CD4-positive, alpha-beta memory T cell (primary cell): ENCODE results near the gene MMD2. TPM values are rescaled to one million over a fixed set of nuclear protein-coding genes. Genes with fewer than 3 reads are reported as not detected.
A peak's percentile ranks its signal among the peaks of the same experiment; 100 is the strongest.
"Not testable (repeated sequence)": the region's sequence is repeated elsewhere in the genome, so short reads cannot be mapped to it uniquely, and the experiment has no call there.

Source experiments
- CTCF ChIA-PET: fragments of 350-600 bp; sonication (Branson Sonifier 250); formaldehyde crosslinking; loops from one replicate; lab custom pipeline; 2021; ENCODE audit warnings: inconsistent platforms; ENCODE audit not compliant: partially characterized antibody; lab: Charles Lee
- POLR2A ChIA-PET: fragments of 350-600 bp; sonication (Branson Sonifier 250); formaldehyde crosslinking; loops from one replicate; lab custom pipeline; 2021; ENCODE audit not compliant: partially characterized antibody; lab: Charles Lee
- DNase-seq, 5 donors: peaks; one replicate each; pipeline versions ENCODE4 v3.0.0 to v3.0.0-alpha.2; 2020 to 2022; ENCODE audit warnings: mixed read lengths in 1 of 5
- H3K27ac ChIP-seq: one replicate; pipeline ENCODE4 v1.7.0; 2013; ENCODE audit warnings: low read depth, low read length
- H3K27me3 ChIP-seq: 2 replicates; pipeline ENCODE4 v1.7.0; 2013; ENCODE audit warnings: mild to moderate bottlenecking, low read length, moderate library complexity; ENCODE audit not compliant: insufficient read depth
- H3K36me3 ChIP-seq: 2 replicates; pipeline ENCODE4 v1.7.0; 2013; ENCODE audit warnings: mild to moderate bottlenecking, low read length, moderate library complexity; ENCODE audit not compliant: insufficient read depth
- H3K4me1 ChIP-seq: 2 replicates; pipeline ENCODE4 v1.7.0; 2013; ENCODE audit warnings: mild to moderate bottlenecking, low read length, moderate library complexity; ENCODE audit not compliant: insufficient read depth
- H3K4me3 ChIP-seq, 2 donors: one replicate each; pipeline ENCODE4 v1.7.0; 2013; ENCODE audit warnings: low read length in 2 of 2, mild to moderate bottlenecking in 1 of 2
- H3K9me3 ChIP-seq, 2 donors: one replicate each; pipeline ENCODE4 v1.7.0; 2013; ENCODE audit warnings: low read length in 2 of 2, control low read depth in 1 of 2; ENCODE audit not compliant: control insufficient read depth in 1 of 2
- H3K27ac Mint-ChIP-seq, 7 donors: one replicate each; pipeline ENCODE4 v1.8.0; 2020 to 2021; ENCODE audit warnings: mixed read lengths in 7 of 7, mild to moderate bottlenecking in 6 of 7, inconsistent platforms in 3 of 7, moderate library complexity in 3 of 7
- H3K27me3 Mint-ChIP-seq, 2 donors: one replicate each; pipeline ENCODE4 v1.8.0; 2020 to 2021; ENCODE audit warnings: mixed read lengths in 2 of 2
- H3K36me3 Mint-ChIP-seq, 2 donors: one replicate each; pipeline ENCODE4 v1.8.0; 2020 to 2021; ENCODE audit warnings: mixed read lengths in 2 of 2, inconsistent platforms in 1 of 2, mild to moderate bottlenecking in 1 of 2
- H3K4me1 Mint-ChIP-seq, 4 donors: one replicate each; pipeline ENCODE4 v1.8.0; 2020 to 2021; ENCODE audit warnings: mixed read lengths in 4 of 4, mild to moderate bottlenecking in 1 of 4
- H3K4me3 Mint-ChIP-seq, 8 donors: one replicate each; pipeline ENCODE4 v1.8.0; 2020 to 2021; ENCODE audit warnings: mixed read lengths in 8 of 8, mild to moderate bottlenecking in 7 of 8, moderate library complexity in 6 of 8, inconsistent platforms in 3 of 8
- H3K9me3 Mint-ChIP-seq, 8 donors: one replicate each; pipeline ENCODE4 v1.8.0; 2020 to 2021; ENCODE audit warnings: mixed read lengths in 8 of 8, mild to moderate bottlenecking in 5 of 8, inconsistent platforms in 3 of 8, moderate library complexity in 1 of 8
- intact Hi-C: fragments of 100-400 bp; cut with micrococcal nuclease; formaldehyde crosslinking; loops from one replicate; pipeline ENCODE4 v1.15.1; 2023
- polyA plus RNA-seq, 2 donors: library from polyadenylated mRNA; unstranded; fragments of 300-500 nt; fragmentation: Illumina TruSeq; gene quantifications; one replicate each; pipeline ENCODE4 v1.2.3, GENCODE V29; 2021
- total RNA-seq, 2 experiments: library from RNA; stranded (reverse); gene quantifications; one replicate each; pipeline ENCODE4 v1.2.3, GENCODE V29; 2021

Gene MMD2
- total and polyA plus RNA-seq, 4 experiments from 2014 or later, result not detected

- Histone ChIP-seq H3K36me3 (no peaks in the 10 kb centered on the region), H3K9me3 (no peaks in the 10 kb centered on the region), H3K27ac (no peak overlapping the region), H3K27me3 (no peaks in the 10 kb centered on the region), H3K4me1 (no peaks in the 10 kb centered on the region), H3K4me3 (no peak overlapping the region)
- Mint-ChIP-seq H3K27ac (no peak overlapping the region), H3K36me3 (peaks cover 0 to 3% of the 10 kb centered on the region in 2 donors), H3K9me3 (peaks cover 0 to 14% (median 6%) of the 10 kb centered on the region in 8 donors), H3K4me1 (no peaks in the 10 kb centered on the region), H3K27me3 (peaks cover 7 to 15% of the 10 kb centered on the region in 2 donors), H3K4me3 (no peak overlapping the region)
- DNase-seq, result no peak
- ChIA-PET POLR2A (no interaction called here), CTCF (no interaction called here)
- intact Hi-C loops, result no loop called here
These were observed 65.0 kb downstream of the MMD2 start for GRCh38 chr7:4893929-4894475.

GRCh38 chr7:4893188-4893587, 65.8 kb downstream of the MMD2 start:
- CTCF ChIA-PET, result interaction anchor here (0.9 kb wide), 1 partner anchor 12 kb away, joined by 3 read pairs; no protein-coding TSS in a partner anchor
- Mint-ChIP-seq H3K9me3 (peaks cover 0 to 14% (median 6%) of the 10 kb centered on the region in 8 donors), H3K27me3 (peaks cover 4 to 14% of the 10 kb centered on the region in 2 donors)
- H3K36me3 Mint-ChIP-seq, H3K9me3 ChIP-seq, H3K36me3 ChIP-seq, H3K4me3 Mint-ChIP-seq, H3K27ac Mint-ChIP-seq, DNase-seq, H3K27me3 ChIP-seq, H3K4me1 ChIP-seq, H3K4me1 Mint-ChIP-seq, H3K4me3 ChIP-seq, POLR2A ChIA-PET, H3K27ac ChIP-seq, intact Hi-C loops: not testable (repeated sequence)

GRCh38 chr7:4891522-4891921, 67.5 kb downstream of the MMD2 start:
- H3K27me3 ChIP-seq, POLR2A ChIA-PET, H3K4me1 Mint-ChIP-seq, H3K27ac ChIP-seq, H3K36me3 ChIP-seq, H3K4me3 ChIP-seq, H3K27ac Mint-ChIP-seq, CTCF ChIA-PET, intact Hi-C loops, H3K4me1 ChIP-seq, H3K36me3 Mint-ChIP-seq, DNase-seq, H3K4me3 Mint-ChIP-seq, H3K9me3 ChIP-seq: not testable (repeated sequence)
- Mint-ChIP-seq H3K27me3 (peaks cover 7 to 19% of the 10 kb centered on the region in 2 donors), H3K9me3 (peaks cover 0 to 14% (median 6%) of the 10 kb centered on the region in 8 donors)

GRCh38 chr7:4889682-4890081, 69.3 kb downstream of the MMD2 start:
- H3K27me3 ChIP-seq, result no peaks in the 10 kb centered on the region
- H3K36me3 ChIP-seq, result no peaks in the 10 kb centered on the region
- no peaks in the 10 kb centered on the region for H3K9me3 ChIP-seq
- Mint-ChIP-seq H3K9me3 (peaks cover 0 to 10% (median 6%) of the 10 kb centered on the region in 8 donors), H3K27me3 (peaks cover 4 to 14% of the 10 kb centered on the region in 2 donors), H3K4me1 (no peaks in the 10 kb centered on the region), H3K4me3 (no peak overlapping the region), H3K27ac (no peak overlapping the region), H3K36me3 (peaks cover 0 to 3% of the 10 kb centered on the region in 2 donors)
- H3K4me1 ChIP-seq, result no peaks in the 10 kb centered on the region
- no peak overlapping the region for H3K4me3 ChIP-seq
- intact Hi-C loops, result loop anchor here (10.0 kb wide), 1 partner anchor 275 kb away; no protein-coding TSS in a partner anchor
- POLR2A ChIA-PET, result no interaction called here
- CTCF ChIA-PET, result no interaction called here
- no peak for DNase-seq
- H3K27ac ChIP-seq, result no peak overlapping the region

- H3K4me3 Mint-ChIP-seq, result no peak overlapping the region
- CTCF ChIA-PET, result no interaction called here
These were observed 70.8 kb downstream of the MMD2 start for GRCh38 chr7:4888161-4888560.

GRCh38 chr7:4886671-4887070, 72.3 kb downstream of the MMD2 start:
- intact Hi-C loops, result loop anchor here (10.0 kb wide), 1 partner anchor 272 kb away; no protein-coding TSS in a partner anchor
- CTCF ChIA-PET, result no interaction called here
- Mint-ChIP-seq H3K4me3 (no peak overlapping the region), H3K4me1 (peaks cover 5 to 12% (median 8%) of the 10 kb centered on the region in 4 donors), H3K9me3 (no peaks in the 10 kb centered on the region), H3K27me3 (peaks cover 12 to 29% of the 10 kb centered on the region in 2 donors), H3K36me3 (no peaks in the 10 kb centered on the region), H3K27ac (no peak overlapping the region)
- no peak for DNase-seq
- Histone ChIP-seq H3K27me3 (peaks cover 4% of the 10 kb centered on the region), H3K36me3 (no peaks in the 10 kb centered on the region), H3K27ac (no peak overlapping the region), H3K9me3 (no peaks in the 10 kb centered on the region), H3K4me1 (peaks cover 7% of the 10 kb centered on the region), H3K4me3 (no peak overlapping the region)
- POLR2A ChIA-PET, result no interaction called here

More at GRCh38 chr7:4888161-4888560, 70.8 kb downstream of the MMD2 start:
- Mint-ChIP-seq H3K27me3 (peaks cover 6 to 18% of the 10 kb centered on the region in 2 donors), H3K9me3 (peaks cover 0 to 2% (median 0%) of the 10 kb centered on the region in 8 donors), H3K4me1 (peaks cover 0 to 2% (median under 1%) of the 10 kb centered on the region in 4 donors), H3K36me3 (no peaks in the 10 kb centered on the region), H3K27ac (no peak overlapping the region)
- Histone ChIP-seq H3K27ac (no peak overlapping the region), H3K9me3 (no peaks in the 10 kb centered on the region), H3K27me3 (no peaks in the 10 kb centered on the region), H3K4me1 (peaks cover 2% of the 10 kb centered on the region), H3K4me3 (no peak overlapping the region), H3K36me3 (no peaks in the 10 kb centered on the region)
- POLR2A ChIA-PET, result no interaction called here
- intact Hi-C loops, result loop anchor here (10.0 kb wide), 1 partner anchor 273 kb away; no protein-coding TSS in a partner anchor
- DNase-seq, result no peak

GRCh38 chr7:4885317-4885807, 73.6 kb downstream of the MMD2 start:
- peaks cover 5 to 12% (median 8%) of the 10 kb centered on the region in 4 donors for H3K4me1 Mint-ChIP-seq
- no peaks in the 10 kb centered on the region for H3K36me3 Mint-ChIP-seq
- H3K27me3 Mint-ChIP-seq, result peaks cover 15 to 31% of the 10 kb centered on the region in 2 donors
- Histone ChIP-seq H3K27me3 (peaks cover 4% of the 10 kb centered on the region), H3K36me3 (no peaks in the 10 kb centered on the region), H3K9me3 (no peaks in the 10 kb centered on the region), H3K27ac (no peak overlapping the region), H3K4me3 (no peak overlapping the region), H3K4me1 (peaks cover 7% of the 10 kb centered on the region)
- no peaks in the 10 kb centered on the region for H3K9me3 Mint-ChIP-seq
- H3K4me3 Mint-ChIP-seq, result peak overlapping the region in 1 of 8 donors; percentile 9
- POLR2A ChIA-PET, result no interaction called here
- DNase-seq, result no peak
- no peak overlapping the region for H3K27ac Mint-ChIP-seq
- intact Hi-C loops, result loop anchor here (10.0 kb wide), 1 partner anchor 271 kb away; no protein-coding TSS in a partner anchor
- CTCF ChIA-PET, result interaction anchor here (1.0 kb wide), 1 partner anchor 55 kb away, joined by 3 read pairs; no protein-coding TSS in a partner anchor
